HG03460 (cell line): ENCODE results near the gene FANCI.

Experiments used
- ATAC-seq: cut with Tn5 transposase; IDR thresholded peaks from one replicate; pipeline ENCODE4 v1.9.1; 2021; ENCODE audit not compliant: unreplicated experiment

The FANCI gene

GRCh38 chr15:89243691-89244573 lies at the start of gene FANCI:
FANCI (plus strand) TSS chr15:89243979; CDS start chr15:89247648, 3,669 bp downstream.
- ATAC-seq = peak; percentile 96

GRCh38 chr15:89194608-89195007 lies 49.2 kb upstream of the FANCI start:
- ATAC-seq = no peak

GRCh38 chr15:89195836-89196235 lies 47.9 kb upstream of the FANCI start:
- no peak for ATAC-seq

- ATAC-seq = no peak
Observed at GRCh38 chr15:89196241-89196640, 47.5 kb upstream of the FANCI start.

GRCh38 chr15:89196994-89197393 lies 46.8 kb upstream of the FANCI start:
- ATAC-seq = no peak

GRCh38 chr15:89197503-89197971 lies 46.2 kb upstream of the FANCI start:
- ATAC-seq = no peak

- no peak for ATAC-seq
Observed at GRCh38 chr15:89198196-89198595, 45.6 kb upstream of the FANCI start.

- ATAC-seq = no peak
Observed at GRCh38 chr15:89198934-89199333, 44.8 kb upstream of the FANCI start.

GRCh38 chr15:89199746-89200145 lies 44.0 kb upstream of the FANCI start:
- no peak for ATAC-seq

GRCh38 chr15:89200182-89200581 lies 43.6 kb upstream of the FANCI start:
- ATAC-seq = no peak

- no peak for ATAC-seq
Observed at GRCh38 chr15:89201465-89202005, 42.2 kb upstream of the FANCI start.

GRCh38 chr15:89203705-89204273 lies 40.0 kb upstream of the FANCI start:
- ATAC-seq = no peak

- ATAC-seq = no peak
Observed at GRCh38 chr15:89205991-89206585, 37.7 kb upstream of the FANCI start.

GRCh38 chr15:89206908-89207331 lies 36.9 kb upstream of the FANCI start:
- peak; percentile 81 for ATAC-seq

- no peak for ATAC-seq
Observed at GRCh38 chr15:89208256-89208655, 35.5 kb upstream of the FANCI start.

GRCh38 chr15:89209057-89209456 lies 34.7 kb upstream of the FANCI start:
- no peak for ATAC-seq

GRCh38 chr15:89211678-89212170 lies 32.1 kb upstream of the FANCI start:
- ATAC-seq = no peak

GRCh38 chr15:89215627-89216026 lies 28.2 kb upstream of the FANCI start:
- no peak for ATAC-seq

- ATAC-seq = no peak
Observed at GRCh38 chr15:89217031-89217430, 26.7 kb upstream of the FANCI start.

GRCh38 chr15:89217686-89218376 lies 25.9 kb upstream of the FANCI start:
- no peak for ATAC-seq

- ATAC-seq = no peak
Observed at GRCh38 chr15:89218531-89218930, 25.2 kb upstream of the FANCI start.
